Lower leg skin (tissue), 3 donors: Measurements from ENCODE around the gene CXCR5.

ENCODE experiments used
- CTCF ChIP-seq, 3 donors: fragments of 450-650 bp; IDR thresholded peaks; one replicate each; pipeline ENCODE4 v1.5.1; 2016; ENCODE audit warnings: antibody characterized with exemption in 3 of 3, mild to moderate bottlenecking in 3 of 3, moderate library complexity in 2 of 3
- POLR2A ChIP-seq, 2 donors: fragments of 450-650 bp; IDR thresholded peaks; one replicate each; pipeline ENCODE4 v1.6.1; 2016 to 2017; ENCODE audit warnings: antibody characterized with exemption in 2 of 2, mild to moderate bottlenecking in 1 of 2, moderate library complexity in 1 of 2

- TF ChIP-seq CTCF (IDR thresholded peaks at IDR 0.05) = no peak
- TF ChIP-seq POLR2A (IDR thresholded peaks at IDR 0.05) = no peak
Observed at GRCh38 chr11:118838905-118839553, 44.7 kb upstream of the CXCR5 start.
